Skeletal muscle tissue (tissue), 4 donors: ENCODE measurements around the gene FUOM. TPM values are rescaled to one million over a fixed set of nuclear protein-coding genes. Genes with fewer than 3 reads are reported as not detected.
A peak's percentile ranks its signal among the peaks of the same experiment; 100 is the strongest.
"Not testable (repeated sequence)": the region's sequence is repeated elsewhere in the genome, so short reads cannot be mapped to it uniquely, and the experiment has no call there.

ENCODE experiments used
- H3K27ac ChIP-seq: one replicate; pipeline ENCODE4 v1.7.0; 2013; ENCODE audit warnings: mild to moderate bottlenecking, low read depth, low read length, inconsistent platforms
- H3K27me3 ChIP-seq, 3 donors: one replicate each; pipeline ENCODE4 v1.7.0; 2013; ENCODE audit warnings: low read length in 3 of 3; ENCODE audit not compliant: control insufficient read depth in 3 of 3, insufficient read depth in 3 of 3
- H3K36me3 ChIP-seq, 3 donors: one replicate each; pipeline ENCODE4 v1.7.0; 2013; ENCODE audit warnings: low read length in 3 of 3; ENCODE audit not compliant: control insufficient read depth in 3 of 3, insufficient read depth in 3 of 3
- H3K4me1 ChIP-seq, 3 donors: one replicate each; pipeline ENCODE4 v1.7.0; 2013; ENCODE audit warnings: low read length in 3 of 3, mild to moderate bottlenecking in 3 of 3; ENCODE audit not compliant: control insufficient read depth in 3 of 3, insufficient read depth in 3 of 3
- H3K4me3 ChIP-seq, 3 donors: one replicate each; pipeline ENCODE4 v1.7.0; 2013; ENCODE audit warnings: low read length in 3 of 3
- H3K9ac ChIP-seq, 3 donors: one replicate each; pipeline ENCODE4 v1.7.0; 2013; ENCODE audit warnings: low read length in 3 of 3, mild to moderate bottlenecking in 3 of 3, moderate library complexity in 2 of 3, low read depth in 1 of 3
- H3K9me3 ChIP-seq, 3 donors: one replicate each; pipeline ENCODE4 v1.7.0; 2013; ENCODE audit warnings: low read length in 3 of 3; ENCODE audit not compliant: control insufficient read depth in 3 of 3
- total RNA-seq: library from RNA; depleted of rRNA; stranded (reverse); fragments of >200 nt; gene quantifications from one replicate; pipeline ENCODE4 v1.2.3, GENCODE V29; 2014
- donor health status: Osteomylitis.

FUOM gene
- total RNA-seq, 1 donor from 2014 or later, result 9.4 TPM

- Histone ChIP-seq H3K4me3 (no peak overlapping the region), H3K9me3 (no peaks in the 10 kb centered on the region), H3K27me3 (no peaks in the 10 kb centered on the region), H3K9ac (no peak overlapping the region), H3K27ac (no peak overlapping the region), H3K36me3 (peaks cover 0 to 8% (median 6%) of the 10 kb centered on the region in 3 donors), H3K4me1 (no peaks in the 10 kb centered on the region)
These were observed 31.4 kb upstream of the FUOM start for GRCh38 chr10:133388973-133389818.

- no peaks in the 10 kb centered on the region for H3K27me3 ChIP-seq
- no peak overlapping the region for H3K9ac ChIP-seq
- peaks cover 0 to 11% (median 8%) of the 10 kb centered on the region in 3 donors for H3K36me3 ChIP-seq
- H3K27ac ChIP-seq, result no peak overlapping the region
- no peaks in the 10 kb centered on the region for H3K4me1 ChIP-seq
- H3K9me3 ChIP-seq, result no peaks in the 10 kb centered on the region
- no peak overlapping the region for H3K4me3 ChIP-seq
These were observed 30.6 kb upstream of the FUOM start for GRCh38 chr10:133388236-133388972.

- H3K4me1 ChIP-seq, H3K27ac ChIP-seq, H3K9me3 ChIP-seq, H3K4me3 ChIP-seq, H3K9ac ChIP-seq, H3K27me3 ChIP-seq: not testable (repeated sequence)
- peaks cover 0 to 12% (median 8%) of the 10 kb centered on the region in 3 donors for H3K36me3 ChIP-seq
These were observed 29.1 kb upstream of the FUOM start for GRCh38 chr10:133386951-133387350.

- no peaks in the 10 kb centered on the region for H3K4me1 ChIP-seq
- no peaks in the 10 kb centered on the region for H3K9me3 ChIP-seq
- peaks cover 0 to 14% (median 6%) of the 10 kb centered on the region in 3 donors for H3K36me3 ChIP-seq
- H3K27me3 ChIP-seq, result no peaks in the 10 kb centered on the region
- H3K4me3 ChIP-seq, result no peak overlapping the region
- no peak overlapping the region for H3K9ac ChIP-seq
- no peak overlapping the region for H3K27ac ChIP-seq
These were observed 27.4 kb upstream of the FUOM start for GRCh38 chr10:133385214-133385613.

GRCh38 chr10:133384071-133384470, 26.3 kb upstream of the FUOM start:
- H3K9me3 ChIP-seq, result no peaks in the 10 kb centered on the region
- no peak overlapping the region for H3K4me3 ChIP-seq
- no peak overlapping the region for H3K9ac ChIP-seq
- no peak overlapping the region for H3K27ac ChIP-seq
- peaks cover 4 to 9% (median 6%) of the 10 kb centered on the region in 3 donors for H3K4me1 ChIP-seq
- no peaks in the 10 kb centered on the region for H3K27me3 ChIP-seq
- peaks cover 0 to 14% (median 6%) of the 10 kb centered on the region in 3 donors for H3K36me3 ChIP-seq

- Histone ChIP-seq H3K36me3 (peaks cover 0 to 14% (median 6%) of the 10 kb centered on the region in 3 donors), H3K4me3 (no peak overlapping the region)
These were observed 25.7 kb upstream of the FUOM start for GRCh38 chr10:133383551-133383950.

GRCh38 chr10:133381036-133381435, 23.2 kb upstream of the FUOM start:
- Histone ChIP-seq H3K9me3 (no peaks in the 10 kb centered on the region), H3K27me3 (no peaks in the 10 kb centered on the region), H3K9ac (no peak overlapping the region), H3K27ac (no peak overlapping the region), H3K4me1 (peaks cover 4 to 24% (median 13%) of the 10 kb centered on the region in 3 donors), H3K4me3 (no peak overlapping the region), H3K36me3 (peaks cover 0 to 14% (median 6%) of the 10 kb centered on the region in 3 donors)

More at GRCh38 chr10:133383551-133383950, 25.7 kb upstream of the FUOM start:
- Histone ChIP-seq H3K27ac (no peak overlapping the region), H3K4me1 (peaks cover 4 to 10% (median 6%) of the 10 kb centered on the region in 3 donors), H3K9ac (no peak overlapping the region), H3K9me3 (no peaks in the 10 kb centered on the region), H3K27me3 (no peaks in the 10 kb centered on the region)

- Histone ChIP-seq H3K9me3 (no peaks in the 10 kb centered on the region), H3K4me3 (peak overlapping the region; percentile 56 to 70 (median 69)), H3K27me3 (no peaks in the 10 kb centered on the region), H3K4me1 (peaks cover 4 to 24% (median 13%) of the 10 kb centered on the region in 3 donors), H3K9ac (peak overlapping the region in 2 of 3 donors; percentile 64 to 81), H3K27ac (no peak overlapping the region), H3K36me3 (peaks cover 0 to 14% (median 6%) of the 10 kb centered on the region in 3 donors)
These were observed 22.2 kb upstream of the FUOM start for GRCh38 chr10:133379801-133380666.

GRCh38 chr10:133379152-133379800, 21.5 kb upstream of the FUOM start, which contains the start of gene PAOX:
PAOX (plus strand) TSS chr10:133379262; CDS start chr10:133379317, 55 bp downstream.
- H3K36me3 ChIP-seq, result peaks cover 0 to 9% (median 2%) of the 10 kb centered on the region in 3 donors
- H3K9ac ChIP-seq, result peak within 1 kb of the TSS; percentile 68 to 82 (median 70)
- H3K4me1 ChIP-seq, result peaks cover 4 to 25% (median 13%) of the 10 kb centered on the region in 3 donors
- H3K27me3 ChIP-seq, result no peaks in the 10 kb centered on the region
- peak within 1 kb of the TSS; percentile 83 to 95 (median 85) for H3K4me3 ChIP-seq
- no peaks in the 10 kb centered on the region for H3K9me3 ChIP-seq
- H3K27ac ChIP-seq, result peak within 1 kb of the TSS; percentile 40
